Pons (tissue), 1 donor: ENCODE data around the gene CT45A3.
"Not testable (repeated sequence)": the region's sequence is repeated elsewhere in the genome, so short reads cannot be mapped to it uniquely, and the experiment has no call there.

Experiments
- DNase-seq: peaks from one replicate; pipeline ENCODE4 v3.0.0-alpha.2; 2016; ENCODE audit warnings: low spot score

The CT45A3 gene

GRCh38 chrX:135768091-135768490 lies at the start of gene CT45A3:
CT45A3 (minus strand) TSS chrX:135768191; CDS start chrX:135764444, 3,747 bp downstream.
- not testable (repeated sequence) for DNase-seq

GRCh38 chrX:135802687-135803086 lies 34.7 kb upstream of the CT45A3 start, which contains the start of gene CT45A6:
CT45A6 (minus strand) TSS chrX:135802787; CDS start chrX:135798993, 3,794 bp downstream.
- not testable (repeated sequence) for DNase-seq

GRCh38 chrX:135785403-135785802 lies 17.4 kb upstream of the CT45A3 start, which contains the start of gene CT45A5:
CT45A5 (minus strand) TSS chrX:135785503; CDS start chrX:135781729, 3,774 bp downstream.
- not testable (repeated sequence) for DNase-seq

- not testable (repeated sequence) for DNase-seq
Measured at GRCh38 chrX:135744739-135745138, 23.3 kb downstream of the CT45A3 start.

- no peak for DNase-seq
Measured at GRCh38 chrX:135741192-135741715, 26.7 kb downstream of the CT45A3 start.

- DNase-seq: peak; percentile 2
Measured at GRCh38 chrX:135740681-135741149, 27.3 kb downstream of the CT45A3 start.

- peak; percentile 5 for DNase-seq
Measured at GRCh38 chrX:135737366-135738071, 30.5 kb downstream of the CT45A3 start.

GRCh38 chrX:135734666-135735065 lies 33.3 kb downstream of the CT45A3 start:
- not testable (repeated sequence) for DNase-seq

- no peak for DNase-seq
Measured at GRCh38 chrX:135713795-135714194, 54.2 kb downstream of the CT45A3 start.

- not testable (repeated sequence) for DNase-seq
Measured at GRCh38 chrX:135713183-135713689, 54.8 kb downstream of the CT45A3 start, which contains the start of gene CT45A1. CT45A1 (plus strand) TSS chrX:135713639; CDS start chrX:135718941, 5,302 bp downstream.
